ENCODE data around the gene PRSS27. TPM values are rescaled to one million over a fixed set of nuclear protein-coding genes. Genes with fewer than 3 reads are reported as not detected.

Gene PRSS27
- total and polyA plus RNA-seq, 2 of the 4 experiments (the other 2 are of a cell fraction): under 0.01 to 0.58 TPM

DNA sequence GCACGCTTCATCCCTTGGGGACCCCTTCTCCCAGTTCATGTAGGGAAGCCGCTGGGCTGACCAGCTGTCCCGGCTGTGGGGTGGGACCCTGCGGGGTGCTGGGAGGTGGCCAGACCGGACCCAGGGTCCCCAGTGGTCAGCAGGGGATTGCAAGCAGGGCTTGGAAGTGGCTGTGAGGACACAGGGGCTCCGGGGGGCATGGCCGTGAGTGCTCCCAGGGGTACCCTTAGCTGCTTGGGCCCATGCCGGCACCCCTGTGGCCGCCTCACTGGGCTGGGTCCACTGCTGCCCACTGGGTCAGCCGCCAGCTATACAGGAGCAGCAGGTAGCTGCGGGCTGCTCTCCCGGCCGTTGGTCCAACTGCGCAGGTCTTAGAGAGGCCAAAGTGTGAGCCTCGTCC is 18.8 kb downstream of the PRSS27 start:
- peaks cover 0 to 15% of the 10 kb centered on the region in 2 experiments; a peak in 3 of 4 replicates for H3K79me1 ChIP-seq (ENCODE audit: low read depth in 1 of 2, low read length in 2 of 2)
- H4K91ac ChIP-seq (ENCODE audit: insufficient read depth, low read depth, low read length): no peak overlapping the region
- H3K14ac ChIP-seq (replicated peaks; ENCODE audit: low read depth, low read length): no peak overlapping the region
- no peaks in the 10 kb centered on the region for H3K27me3 ChIP-seq (ENCODE audit: control insufficient read depth, insufficient read depth, low read length)
- intact Hi-C loops (cut with micrococcal nuclease) (no loop called here), dilution Hi-C loops (cut with HindIII; ENCODE audit: low sequenced_read_pairs, unreplicated experiment) (no loop called here), in situ Hi-C loops (cut with MboI; ENCODE audit: low sequenced_read_pairs) (no loop called here)
- DNase-seq (no peak), ATAC-seq (ENCODE audit: low read depth) (no peak)
- no peak overlapping the region for H4K8ac ChIP-seq (ENCODE audit: low read depth in 2 of 2, low read length in 2 of 2)
- POLR2A ChIA-PET (ENCODE audit: unreplicated experiment): no interaction called here
- no peaks in the 10 kb centered on the region for H3K4me1 ChIP-seq (ENCODE audit: control insufficient read depth, insufficient read depth, low read length)
- TF ChIP-seq NFE2L2 (IDR thresholded peaks at IDR 0.05; ENCODE audit: low read depth, low read length) (no peak), MXI1 (IDR thresholded peaks at IDR 0.05; ENCODE audit: borderline replicate concordance, low read depth, low read length) (no peak), POLR2A (IDR thresholded peaks at IDR 0.05; ENCODE audit: low read depth, low read length) (no peak), RFX5 (IDR thresholded peaks at IDR 0.05; ENCODE audit: low read depth, low read length) (no peak), CHD1 (IDR thresholded peaks at IDR 0.05; ENCODE audit: low read depth, low read length) (no peak), BHLHE40 (IDR thresholded peaks at IDR 0.05; ENCODE audit: low read depth, low read length) (no peak), MAFK (IDR thresholded peaks at IDR 0.05; ENCODE audit: low read depth, low read length) (no peak), MAZ (IDR thresholded peaks at IDR 0.05; ENCODE audit: borderline replicate concordance, low read depth, low read length) (no peak), FOS (IDR thresholded peaks at IDR 0.05; ENCODE audit: low read depth, low read length) (no peak), RAD21 (IDR thresholded peaks at IDR 0.05; ENCODE audit: low read length) (no peak), RCOR1 (IDR thresholded peaks at IDR 0.05; ENCODE audit: insufficient replicate concordance, low read length) (no peak), CEBPB (IDR thresholded peaks at IDR 0.05; ENCODE audit: low read depth, low read length) (no peak), SMC3 (IDR thresholded peaks at IDR 0.05; ENCODE audit: low read depth, low read length) (no peak)
- TF ChIP-seq, protein P1, sequence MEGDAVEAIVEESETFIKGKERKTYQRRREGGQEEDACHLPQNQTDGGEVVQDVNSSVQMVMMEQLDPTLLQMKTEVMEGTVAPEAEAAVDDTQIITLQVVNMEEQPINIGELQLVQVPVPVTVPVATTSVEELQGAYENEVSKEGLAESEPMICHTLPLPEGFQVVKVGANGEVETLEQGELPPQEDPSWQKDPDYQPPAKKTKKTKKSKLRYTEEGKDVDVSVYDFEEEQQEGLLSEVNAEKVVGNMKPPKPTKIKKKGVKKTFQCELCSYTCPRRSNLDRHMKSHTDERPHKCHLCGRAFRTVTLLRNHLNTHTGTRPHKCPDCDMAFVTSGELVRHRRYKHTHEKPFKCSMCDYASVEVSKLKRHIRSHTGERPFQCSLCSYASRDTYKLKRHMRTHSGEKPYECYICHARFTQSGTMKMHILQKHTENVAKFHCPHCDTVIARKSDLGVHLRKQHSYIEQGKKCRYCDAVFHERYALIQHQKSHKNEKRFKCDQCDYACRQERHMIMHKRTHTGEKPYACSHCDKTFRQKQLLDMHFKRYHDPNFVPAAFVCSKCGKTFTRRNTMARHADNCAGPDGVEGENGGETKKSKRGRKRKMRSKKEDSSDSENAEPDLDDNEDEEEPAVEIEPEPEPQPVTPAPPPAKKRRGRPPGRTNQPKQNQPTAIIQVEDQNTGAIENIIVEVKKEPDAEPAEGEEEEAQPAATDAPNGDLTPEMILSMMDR (conservative IDR thresholded peaks at IDR 0.05; ENCODE audit: low read depth, low read length): no peak
- TF ChIP-seq, protein P2, sequence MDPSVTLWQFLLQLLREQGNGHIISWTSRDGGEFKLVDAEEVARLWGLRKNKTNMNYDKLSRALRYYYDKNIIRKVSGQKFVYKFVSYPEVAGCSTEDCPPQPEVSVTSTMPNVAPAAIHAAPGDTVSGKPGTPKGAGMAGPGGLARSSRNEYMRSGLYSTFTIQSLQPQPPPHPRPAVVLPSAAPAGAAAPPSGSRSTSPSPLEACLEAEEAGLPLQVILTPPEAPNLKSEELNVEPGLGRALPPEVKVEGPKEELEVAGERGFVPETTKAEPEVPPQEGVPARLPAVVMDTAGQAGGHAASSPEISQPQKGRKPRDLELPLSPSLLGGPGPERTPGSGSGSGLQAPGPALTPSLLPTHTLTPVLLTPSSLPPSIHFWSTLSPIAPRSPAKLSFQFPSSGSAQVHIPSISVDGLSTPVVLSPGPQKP (IDR thresholded peaks at IDR 0.05; ENCODE audit: borderline replicate concordance, low read depth, low read length): no peak
- TF ChIP-seq, protein P3, sequence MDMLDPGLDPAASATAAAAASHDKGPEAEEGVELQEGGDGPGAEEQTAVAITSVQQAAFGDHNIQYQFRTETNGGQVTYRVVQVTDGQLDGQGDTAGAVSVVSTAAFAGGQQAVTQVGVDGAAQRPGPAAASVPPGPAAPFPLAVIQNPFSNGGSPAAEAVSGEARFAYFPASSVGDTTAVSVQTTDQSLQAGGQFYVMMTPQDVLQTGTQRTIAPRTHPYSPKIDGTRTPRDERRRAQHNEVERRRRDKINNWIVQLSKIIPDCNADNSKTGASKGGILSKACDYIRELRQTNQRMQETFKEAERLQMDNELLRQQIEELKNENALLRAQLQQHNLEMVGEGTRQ (IDR thresholded peaks at IDR 0.05; ENCODE audit: low read depth, low read length): no peak
- H3K56ac ChIP-seq (ENCODE audit: extremely low read depth, insufficient read depth, low read length): no peak overlapping the region
- 98% methylated on average over 8 of the region's 15 CpGs; no CpG with 5 or more reads in 1 of the 2 experiments for WGBS, 2 experiments (ENCODE audit: extremely low coverage in 2 of 2, insufficient read length in 1 of 2)
- H3K4ac ChIP-seq (ENCODE audit: low read depth, low read length): no peak overlapping the region
- no peak overlapping the region for H2AK5ac ChIP-seq (ENCODE audit: low read depth, low read length)
- H2BK15ac ChIP-seq (ENCODE audit: low read depth, low read length): no peak overlapping the region
- no peak overlapping the region for H2BK5ac ChIP-seq (ENCODE audit: low read depth, low read length, poor library complexity, severe bottlenecking)
- no peak overlapping the region for H3K27ac ChIP-seq (ENCODE audit: insufficient read depth, low read length)
- H3K18ac ChIP-seq (ENCODE audit: low read depth, low read length): no peak overlapping the region
- BruUV-seq (replicated peaks): no TSS peak
- no peak overlapping the region for H2BK120ac ChIP-seq (ENCODE audit: low read depth, low read length)
- CTCF ChIA-PET: interaction anchor here (0.6 kb wide), 1 partner anchor 449 kb away, joined by 4 read pairs; no protein-coding TSS in a partner anchor
- H3K36me3 ChIP-seq (ENCODE audit: control insufficient read depth, insufficient read depth, low read length): peaks cover 68% of the 10 kb centered on the region
- H3K23ac ChIP-seq (ENCODE audit: low read depth, low read length): no peak overlapping the region
- H3K4me3 ChIP-seq (ENCODE audit: insufficient read depth, low read depth, low read length): no peak overlapping the region
- no peak overlapping the region for H4K5ac ChIP-seq (ENCODE audit: low read depth, low read length)
- no peaks in the 10 kb centered on the region; the same call in 1 of the 2 replicates for H4K20me1 ChIP-seq (ENCODE audit: insufficient read depth, low read length)
- H3K9me3 ChIP-seq (ENCODE audit: control insufficient read depth, insufficient read depth, low read length): no peaks in the 10 kb centered on the region
- H3K9me1 ChIP-seq (ENCODE audit: insufficient read depth, low read length): no peaks in the 10 kb centered on the region; the same call in 1 of the 2 replicates
- H2AK9ac ChIP-seq (replicated peaks; ENCODE audit: low read depth, low read length, poor library complexity): no peak overlapping the region
- no peak overlapping the region for H3K9ac ChIP-seq (ENCODE audit: low read depth, low read length)
- H2AFZ ChIP-seq (replicated peaks; ENCODE audit: low read length, poor library complexity): no peak overlapping the region
- no peak overlapping the region for H3K4me2 ChIP-seq (ENCODE audit: low read depth, low read length)
- H2BK20ac ChIP-seq (ENCODE audit: low read depth, low read length): no peak overlapping the region
